ENCODE data around the gene STPG2. TPM values are rescaled to one million over a fixed set of nuclear protein-coding genes. Genes with fewer than 3 reads are reported as not detected.

Gene STPG2
- total and polyA plus RNA-seq, 2 of the 4 experiments (the other 2 are of a cell fraction) = not detected

GRCh38 chr4:97910005-97910404 is 233.3 kb downstream of the STPG2 start:
- no peak for TF ChIP-seq USF2 (IDR thresholded peaks at IDR 0.05; ENCODE audit: low read depth, low read length)
- TF ChIP-seq RFX5 (IDR thresholded peaks at IDR 0.05; ENCODE audit: low read depth, low read length) = no peak
- TF ChIP-seq RCOR1 (IDR thresholded peaks at IDR 0.05; ENCODE audit: insufficient replicate concordance, low read length) = no peak
- TF ChIP-seq MXI1 (IDR thresholded peaks at IDR 0.05; ENCODE audit: borderline replicate concordance, low read depth, low read length) = no peak
- TF ChIP-seq ELK1 (IDR thresholded peaks at IDR 0.05; ENCODE audit: borderline replicate concordance, low read depth, low read length) = no peak
- no peak for TF ChIP-seq NFE2L2 (IDR thresholded peaks at IDR 0.05; ENCODE audit: low read depth, low read length)
- no peak for TF ChIP-seq MAZ (IDR thresholded peaks at IDR 0.05; ENCODE audit: borderline replicate concordance, low read depth, low read length)
- TF ChIP-seq FOS (IDR thresholded peaks at IDR 0.05; ENCODE audit: low read depth, low read length) = no peak
- TF ChIP-seq MAFK (IDR thresholded peaks at IDR 0.05; ENCODE audit: low read depth, low read length) = no peak
- TF ChIP-seq SMC3 (IDR thresholded peaks at IDR 0.05; ENCODE audit: low read depth, low read length) = no peak
- no peak for TF ChIP-seq CTCF (conservative IDR thresholded peaks at IDR 0.05; ENCODE audit: low read depth, low read length)
- TF ChIP-seq BHLHE40 (IDR thresholded peaks at IDR 0.05; ENCODE audit: low read depth, low read length) = no peak
- TF ChIP-seq POLR2A (IDR thresholded peaks at IDR 0.05; ENCODE audit: low read depth, low read length) = no peak
- TF ChIP-seq RAD21 (IDR thresholded peaks at IDR 0.05; ENCODE audit: low read length) = no peak
- TF ChIP-seq CEBPB (IDR thresholded peaks at IDR 0.05; ENCODE audit: low read depth, low read length) = no peak
- TF ChIP-seq CHD1 (IDR thresholded peaks at IDR 0.05; ENCODE audit: low read depth, low read length) = no peak
- peaks cover 12% of the 10 kb centered on the region for H3K9me3 ChIP-seq (ENCODE audit: control insufficient read depth, insufficient read depth, low read length)
- no peak overlapping the region for H3K23ac ChIP-seq (ENCODE audit: low read depth, low read length)
- no peak overlapping the region for H4K91ac ChIP-seq (ENCODE audit: insufficient read depth, low read depth, low read length)
- H3K9ac ChIP-seq (ENCODE audit: low read depth, low read length) = no peak overlapping the region
- no peak overlapping the region for H3K4me2 ChIP-seq (ENCODE audit: low read depth, low read length)
- ATAC-seq (ENCODE audit: low read depth) = no peak
- no peak overlapping the region for H4K8ac ChIP-seq (ENCODE audit: low read depth in 2 of 2, low read length in 2 of 2)
- no peak overlapping the region for H3K18ac ChIP-seq (ENCODE audit: low read depth, low read length)
- no peak overlapping the region for H3K4me3 ChIP-seq (ENCODE audit: insufficient read depth, low read depth, low read length)
- no peak overlapping the region for H3K56ac ChIP-seq (ENCODE audit: extremely low read depth, insufficient read depth, low read length)
- H2BK5ac ChIP-seq (ENCODE audit: low read depth, low read length, poor library complexity, severe bottlenecking) = no peak overlapping the region
- no CpG with 5 or more reads among the region's 3 CpGs for WGBS, 2 experiments (ENCODE audit: extremely low coverage in 2 of 2, insufficient read length in 1 of 2)
- no peaks in the 10 kb centered on the region for H3K79me1 ChIP-seq (ENCODE audit: low read depth in 1 of 2, low read length in 2 of 2)
- H2AK9ac ChIP-seq (replicated peaks; ENCODE audit: low read depth, low read length, poor library complexity) = no peak overlapping the region
- no peaks in the 10 kb centered on the region for H3K36me3 ChIP-seq (ENCODE audit: control insufficient read depth, insufficient read depth, low read length)
- ChIA-PET POLR2A (ENCODE audit: unreplicated experiment) (no interaction called here), CTCF (no interaction called here)
- no peaks in the 10 kb centered on the region for H3K4me1 ChIP-seq (ENCODE audit: control insufficient read depth, insufficient read depth, low read length)
- in situ Hi-C loops (cut with MboI; ENCODE audit: low sequenced_read_pairs) (no loop called here), intact Hi-C loops (cut with micrococcal nuclease) (no loop called here), dilution Hi-C loops (cut with HindIII; ENCODE audit: low sequenced_read_pairs, unreplicated experiment) (no loop called here)
- no peak overlapping the region for H2BK15ac ChIP-seq (ENCODE audit: low read depth, low read length)
- DNase-seq = no peak
- H3K14ac ChIP-seq (replicated peaks; ENCODE audit: low read depth, low read length) = no peak overlapping the region
- H3K27me3 ChIP-seq (ENCODE audit: control insufficient read depth, insufficient read depth, low read length) = no peaks in the 10 kb centered on the region
- H3K9me1 ChIP-seq (ENCODE audit: insufficient read depth, low read length) = no peaks in the 10 kb centered on the region
- H4K20me1 ChIP-seq (ENCODE audit: insufficient read depth, low read length) = no peaks in the 10 kb centered on the region
- H2BK20ac ChIP-seq (ENCODE audit: low read depth, low read length) = no peak overlapping the region
- no peak overlapping the region for H3K27ac ChIP-seq (ENCODE audit: insufficient read depth, low read length)
- H2AK5ac ChIP-seq (ENCODE audit: low read depth, low read length) = no peak overlapping the region
- H4K5ac ChIP-seq (ENCODE audit: low read depth, low read length) = no peak overlapping the region
- no peak overlapping the region for H3K4ac ChIP-seq (ENCODE audit: low read depth, low read length)
- H2BK120ac ChIP-seq (ENCODE audit: low read depth, low read length) = no peak overlapping the region
- no TSS peak for BruUV-seq (replicated peaks)
- H2AFZ ChIP-seq (replicated peaks; ENCODE audit: low read length, poor library complexity) = no peak overlapping the region
